Placental pericyte (primary cell): ENCODE results near the gene PRKAR1B. TPM values are rescaled to one million over a fixed set of nuclear protein-coding genes. Genes with fewer than 3 reads are reported as not detected.

Experiments used
- total RNA-seq: library from RNA; depleted of rRNA; stranded (reverse); fragments of >200 nt; gene quantifications from 2 replicates; pipeline ENCODE4 v1.2.3, GENCODE V29; 2012

Gene PRKAR1B
- 14.2 and 35.5 TPM in 2 replicates for total RNA-seq

GRCh38 chr7:727104-727805 lies at the start of gene PRKAR1B:
Gene PRKAR1B, minus strand, starts transcription at chr7:727281. Its CDS starts 15,776 bp downstream, at chr7:711505.

DNA sequence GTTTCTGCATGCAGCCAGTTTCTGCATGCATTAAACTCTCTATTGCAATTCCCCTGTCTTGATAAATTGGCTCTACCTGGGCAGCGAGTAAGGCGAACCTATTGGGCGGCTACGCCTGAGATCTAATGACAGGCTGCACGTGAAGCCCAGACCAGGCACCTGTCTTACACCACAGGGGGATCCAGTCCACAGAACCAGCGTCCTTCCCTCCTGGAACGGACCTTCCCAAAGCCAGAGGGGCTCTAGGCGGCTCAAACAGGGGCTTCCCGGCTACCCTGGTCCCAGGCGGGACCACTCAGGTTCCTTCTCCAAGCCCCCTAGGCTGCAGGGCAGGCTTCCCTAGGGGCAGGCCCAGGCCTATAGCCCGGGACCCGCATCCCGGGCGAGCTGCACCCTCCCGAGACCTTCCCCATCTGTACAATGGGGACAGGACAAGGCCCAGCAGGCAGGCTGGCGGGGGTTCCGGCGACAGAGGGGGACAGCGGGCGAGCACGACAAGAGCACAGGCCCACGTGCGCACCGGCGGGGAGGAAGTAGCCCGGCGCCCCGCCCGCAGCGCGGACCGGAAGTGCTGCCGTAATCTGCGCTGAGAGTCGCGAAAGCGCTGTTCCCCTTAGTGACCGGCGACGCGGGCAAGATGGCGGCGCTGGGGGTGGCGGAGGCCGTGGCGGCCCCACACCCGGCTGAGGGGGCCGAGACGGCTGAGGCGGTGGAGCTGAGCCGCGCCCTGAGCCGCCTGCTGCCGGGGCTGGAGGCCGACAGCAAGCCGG lies 812 bp downstream of the PRKAR1B start, which contains the start of gene DNAAF5:
DNAAF5 (plus strand) TSS at position 616 of the 770 bp plus-strand sequence; CDS start at position 638, 22 bp downstream.

DNA sequence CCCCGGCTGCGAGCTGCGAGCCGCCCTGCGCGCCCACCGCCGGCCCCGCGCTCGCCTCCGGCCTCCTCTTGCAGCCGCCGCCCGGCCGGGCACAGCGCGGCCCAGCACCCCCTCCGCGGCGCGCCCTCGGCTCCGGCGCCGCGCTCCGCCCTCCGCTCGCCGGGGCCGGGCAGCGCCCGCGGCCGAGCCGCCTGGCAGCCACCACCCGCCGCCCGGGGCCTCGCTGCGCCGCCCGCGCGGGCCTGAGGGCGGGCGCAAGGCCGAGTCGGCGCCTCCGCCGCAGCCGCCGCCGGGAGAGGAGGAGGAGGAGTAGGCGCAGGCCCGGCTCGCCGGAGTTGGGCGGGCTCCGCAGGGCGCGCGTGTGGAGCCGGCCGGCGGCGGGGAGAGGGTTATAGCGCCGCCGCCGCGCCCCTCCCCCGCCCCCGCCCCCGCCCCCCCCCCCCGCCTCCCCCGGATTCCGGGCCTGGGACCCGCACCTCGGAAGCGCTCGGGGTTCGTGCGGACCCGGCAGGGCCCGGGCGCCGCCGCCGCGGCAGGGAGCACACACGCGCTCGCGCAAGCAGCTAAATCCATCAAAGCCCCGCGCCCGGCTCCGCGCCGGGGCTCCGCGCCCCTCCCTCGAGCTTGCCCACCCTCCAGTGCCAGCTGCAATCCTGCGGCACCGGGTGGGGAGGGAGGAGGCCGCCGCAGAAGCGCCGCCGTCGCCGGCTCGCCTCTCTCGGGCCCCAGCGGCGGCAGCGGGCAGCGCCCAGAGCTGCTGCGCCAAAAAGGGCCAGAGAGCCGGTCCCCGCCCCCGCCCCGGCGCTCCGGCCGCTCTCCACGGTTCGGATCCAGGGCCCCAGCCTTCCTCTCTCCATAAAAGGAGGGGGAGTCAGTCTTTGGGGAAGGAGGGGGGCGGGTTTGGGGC lies 207.3 kb downstream of the PRKAR1B start, which contains the start of gene PDGFA:
PDGFA (minus strand) TSS at position 363 of the 907 bp plus-strand sequence. CDS start 845 bp downstream, outside the sequence.

Other genes with a start within 250 kb of the PRKAR1B start
- gene PDGFA, start 207.4 kb downstream of the PRKAR1B start, total RNA-seq: 74.6 and 177 TPM in 2 replicates
- 33.3 and 59.1 TPM in 2 replicates for gene DNAAF5, start 582 bp downstream of the PRKAR1B start, total RNA-seq
- gene SUN1, start 105.2 kb upstream of the PRKAR1B start, total RNA-seq: 188 and 248 TPM in 2 replicates
- 23.0 and 33.0 TPM in 2 replicates for gene GET4, start 149.3 kb upstream of the PRKAR1B start, total RNA-seq
- gene ADAP1, start 227.4 kb upstream of the PRKAR1B start, total RNA-seq: 3.1 and 13.1 TPM in 2 replicates
- 9.2 and 11.2 TPM in 2 replicates for gene COX19, start 248.3 kb upstream of the PRKAR1B start, total RNA-seq